LHCN-M2 (cell line): ENCODE data around the gene ZNF700. TPM values are rescaled to one million over a fixed set of nuclear protein-coding genes. Genes with fewer than 3 reads are reported as not detected.
"Not testable (repeated sequence)": the region's sequence is repeated elsewhere in the genome, so short reads cannot be mapped to it uniquely, and the experiment has no call there.

ENCODE experiments used
- DNase-seq: peaks from one replicate; pipeline ENCODE4 v3.0.0-alpha.2; 2012; ENCODE audit warnings: low read depth
- total RNA-seq: library from RNA; depleted of rRNA; stranded (reverse); fragments of >200 nt; gene quantifications from 2 replicates; pipeline ENCODE4 v1.2.3, GENCODE V29; 2014; rRNA removed

Gene ZNF700
- total RNA-seq, 1 experiment from 2014 or later, result 9.5 TPM

- peak; percentile 91 for DNase-seq
Measured at GRCh38 chr19:11987405-11988281, 62.7 kb downstream of the ZNF700 start.

DNA sequence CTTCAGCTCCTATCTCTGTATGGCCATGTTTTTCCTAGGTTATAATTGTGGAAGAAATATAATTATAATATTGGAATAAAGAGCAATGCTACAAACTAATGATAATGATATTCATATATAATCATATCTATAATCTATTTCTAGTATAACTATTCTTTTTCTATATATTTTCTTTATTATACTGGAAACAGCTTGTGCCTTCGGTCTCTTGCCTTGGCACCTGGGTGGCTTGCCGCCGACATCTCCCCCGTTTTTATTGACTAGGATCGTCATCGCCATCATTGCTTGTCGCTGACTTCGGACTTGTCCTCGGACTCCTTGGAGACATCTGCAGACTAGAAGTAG, 64.2 kb downstream of the ZNF700 start:
- DNase-seq, result no peak

GRCh38 chr19:11991921-11992320, 67.0 kb downstream of the ZNF700 start:
- not testable (repeated sequence) for DNase-seq

DNA sequence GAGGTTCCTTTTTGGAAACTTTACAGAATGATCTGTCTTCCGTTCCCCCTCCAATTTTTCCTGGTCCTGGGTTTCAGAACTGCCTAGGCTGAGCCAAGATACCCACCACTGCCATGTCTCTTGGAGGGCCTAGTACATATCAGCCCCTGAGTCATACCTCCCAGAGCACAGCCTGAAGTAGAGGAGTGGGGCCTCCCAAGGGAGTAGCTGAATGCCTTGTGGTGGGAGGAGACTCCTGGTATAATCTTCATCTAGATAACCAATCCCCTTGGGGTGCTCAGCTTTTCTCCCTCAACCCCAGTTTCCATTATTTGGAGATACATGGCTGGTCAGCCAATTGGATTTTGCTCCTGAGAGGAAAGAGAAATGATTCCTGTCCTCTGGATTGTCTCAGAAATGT, 70.3 kb downstream of the ZNF700 start:
- DNase-seq, result peak; percentile 58

Other genes starting within 250 kb of the ZNF700 start
- gene ZNF823, start 186.2 kb upstream of the ZNF700 start, total RNA-seq, result 7.1 and 10.2 TPM in 2 replicates
- 5.4 and 7.1 TPM in 2 replicates for gene ZNF441, start 158.1 kb upstream of the ZNF700 start, total RNA-seq
- 0.80 and 0.90 TPM in 2 replicates for gene ZNF491, start 126.6 kb upstream of the ZNF700 start, total RNA-seq
- 7.0 and 8.2 TPM in 2 replicates for gene ZNF440, start 110.8 kb upstream of the ZNF700 start, total RNA-seq
- 0.11 and 0.26 TPM in 2 replicates for gene ZNF439, start 76.4 kb upstream of the ZNF700 start, total RNA-seq
- 6.2 and 8.8 TPM in 2 replicates for gene ZNF69, start 37.3 kb upstream of the ZNF700 start, total RNA-seq
- gene ZNF763, start 39.9 kb downstream of the ZNF700 start, total RNA-seq, result 0.69 and 1.7 TPM in 2 replicates
- gene ZNF433, start 110.6 kb downstream of the ZNF700 start, total RNA-seq, result 4.1 and 5.7 TPM in 2 replicates
- gene ZNF878, start 127.9 kb downstream of the ZNF700 start, total RNA-seq, result 0.38 and 0.46 TPM in 2 replicates
- 2.5 and 2.8 TPM in 2 replicates for gene ZNF844, start 139.6 kb downstream of the ZNF700 start, total RNA-seq
- gene ZNF20, start 215.2 kb downstream of the ZNF700 start, total RNA-seq, result 5.8 and 6.0 TPM in 2 replicates
- gene ZNF625, start 231.6 kb downstream of the ZNF700 start, total RNA-seq, result 8.6 and 10.6 TPM in 2 replicates
- 6.8 and 7.1 TPM in 2 replicates for gene ZNF136, start 238.0 kb downstream of the ZNF700 start, total RNA-seq